Kidney (tissue), 14 donors: ENCODE results near the gene UNC13A. TPM values are rescaled to one million over a fixed set of nuclear protein-coding genes. Genes with fewer than 3 reads are reported as not detected.

ENCODE experiments used
- DNase-seq, 5 donors: peaks; one replicate each; pipeline ENCODE4 v3.0.0-alpha.2; 2013 to 2020
- FAIRE-seq: peaks from 2 replicates; lab custom pipeline; 2012; peaks lifted over from hg19 to GRCh38; lab: Jason Lieb, UNC
- H3K27ac ChIP-seq, 2 donors: one replicate each; pipeline ENCODE4 v1.7.0; 2013; ENCODE audit warnings: low read depth in 2 of 2, low read length in 2 of 2, inconsistent platforms in 1 of 2
- H3K27me3 ChIP-seq: one replicate; pipeline ENCODE4 v1.7.1; 2013; ENCODE audit warnings: low read length, inconsistent platforms; ENCODE audit not compliant: control insufficient read depth, insufficient read depth
- H3K36me3 ChIP-seq, 3 donors: one replicate each; pipeline versions ENCODE4 v1.7.0 to v1.7.1; 2013; ENCODE audit warnings: low read length in 3 of 3, control low read depth in 1 of 3, inconsistent platforms in 1 of 3; ENCODE audit not compliant: insufficient read depth in 3 of 3, control insufficient read depth in 2 of 3
- H3K4me1 ChIP-seq, 3 donors: one replicate each; pipeline versions ENCODE4 v1.7.0 to v1.7.1; 2013; ENCODE audit warnings: low read length in 3 of 3, inconsistent platforms in 1 of 3, low read depth in 1 of 3; ENCODE audit not compliant: control insufficient read depth in 2 of 3, insufficient read depth in 2 of 3
- H3K4me3 ChIP-seq, 3 donors: one replicate each; pipeline versions ENCODE4 v1.7.0 to v1.8.1; 2013; ENCODE audit warnings: low read length in 3 of 3, control low read depth in 1 of 3, inconsistent platforms in 1 of 3
- H3K9ac ChIP-seq, 3 donors: one replicate each; pipeline versions ENCODE4 v1.7.0 to v1.7.1; 2013; ENCODE audit warnings: low read length in 3 of 3, control low read depth in 1 of 3, inconsistent platforms in 1 of 3
- H3K9me3 ChIP-seq, 3 donors: one replicate each; pipeline versions ENCODE4 v1.7.0 to v1.7.1; 2013; ENCODE audit warnings: low read length in 3 of 3, control low read depth in 1 of 3, inconsistent platforms in 1 of 3; ENCODE audit not compliant: control insufficient read depth in 2 of 3, insufficient read depth in 1 of 3
- intact Hi-C: fragments of 100-400 bp; cut with DNase I; formaldehyde crosslinking; loops from one replicate; pipeline ENCODE4 v1.11.1; 2022
- polyA plus RNA-seq: library from polyadenylated mRNA; stranded (reverse); fragments of 350-450 nt; fragmentation: Illumina TruSeq; extraction: RNeasy Lipid Tissue Mini Kit (QIAGEN cat#74804); gene quantifications from one replicate; pipeline ENCODE4 v1.2.3, GENCODE V29; 2014; ENCODE audit warnings: low read depth, low replicate concordance; ENCODE audit not compliant: insufficient read depth
- total RNA-seq: library from RNA; stranded (reverse); fragmentation: NEBNext Ultra II Directional; extraction: Animal tissue kit (Norgen Biotek cat#: 25700); gene quantifications from one replicate; pipeline ENCODE4 v1.2.1, GENCODE V29; 2021
- TF ChIP-seq, protein P1 (sequence below): IDR thresholded peaks from 3 replicates; pipeline ENCODE4 v1.5.1; 2012; ENCODE audit warnings: mild to moderate bottlenecking, moderate library complexity, borderline replicate concordance; ENCODE audit not compliant: insufficient read depth; ENCODE audit errors: extremely low read depth
- donor health status: control.
- donor health status: control.
- donor health status: control.
- donor health status: control.
- donor health status: control.
- donor health status: DM: yes; HTN: yes; CAD: no.
- donor health status: Normal renal cell carcinoma (clear cell type).

Gene UNC13A
- total and polyA plus RNA-seq, 2 donors from 2014 or later: 0.06 to 2.2 TPM

DNA sequence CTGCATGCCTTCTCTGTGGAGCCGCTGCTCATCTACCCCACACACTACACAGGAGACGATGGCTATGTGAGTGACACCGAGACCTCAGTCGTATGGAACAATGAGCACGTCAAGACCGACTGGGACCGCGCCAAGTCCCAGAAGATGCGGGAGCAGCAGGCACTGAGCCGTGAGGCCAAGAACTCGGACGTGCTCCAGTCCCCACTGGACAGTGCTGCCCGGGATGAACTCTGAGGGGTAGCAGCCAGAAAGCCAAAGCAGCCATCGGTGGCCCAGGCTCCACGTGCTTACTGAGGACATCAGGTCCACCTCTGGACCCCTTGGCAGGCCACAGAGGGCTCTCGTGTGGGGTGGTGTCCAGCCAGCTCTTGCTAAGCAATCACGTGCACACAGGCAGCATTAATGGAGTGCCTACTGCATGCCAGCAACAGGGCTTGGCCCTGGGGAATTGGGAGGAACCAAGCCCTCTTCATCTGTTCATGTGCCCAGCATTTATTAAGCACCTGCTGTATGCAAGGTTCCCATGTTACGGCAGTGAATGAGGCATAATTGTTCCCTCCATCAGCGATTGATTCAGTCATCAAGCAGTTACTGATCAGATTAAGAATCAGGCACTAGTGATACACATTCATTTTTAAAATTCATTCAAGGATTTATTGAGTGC, 106.8 kb downstream of the UNC13A start:
- no peak overlapping the region for H3K27ac ChIP-seq
- FAIRE-seq (no peak), DNase-seq (no peak)
- H3K36me3 ChIP-seq: peaks cover 0 to 13% (median 7%) of the 10 kb centered on the region in 3 donors
- no peaks in the 10 kb centered on the region for H3K9me3 ChIP-seq
- H3K9ac ChIP-seq: no peak overlapping the region
- TF ChIP-seq, protein P1, sequence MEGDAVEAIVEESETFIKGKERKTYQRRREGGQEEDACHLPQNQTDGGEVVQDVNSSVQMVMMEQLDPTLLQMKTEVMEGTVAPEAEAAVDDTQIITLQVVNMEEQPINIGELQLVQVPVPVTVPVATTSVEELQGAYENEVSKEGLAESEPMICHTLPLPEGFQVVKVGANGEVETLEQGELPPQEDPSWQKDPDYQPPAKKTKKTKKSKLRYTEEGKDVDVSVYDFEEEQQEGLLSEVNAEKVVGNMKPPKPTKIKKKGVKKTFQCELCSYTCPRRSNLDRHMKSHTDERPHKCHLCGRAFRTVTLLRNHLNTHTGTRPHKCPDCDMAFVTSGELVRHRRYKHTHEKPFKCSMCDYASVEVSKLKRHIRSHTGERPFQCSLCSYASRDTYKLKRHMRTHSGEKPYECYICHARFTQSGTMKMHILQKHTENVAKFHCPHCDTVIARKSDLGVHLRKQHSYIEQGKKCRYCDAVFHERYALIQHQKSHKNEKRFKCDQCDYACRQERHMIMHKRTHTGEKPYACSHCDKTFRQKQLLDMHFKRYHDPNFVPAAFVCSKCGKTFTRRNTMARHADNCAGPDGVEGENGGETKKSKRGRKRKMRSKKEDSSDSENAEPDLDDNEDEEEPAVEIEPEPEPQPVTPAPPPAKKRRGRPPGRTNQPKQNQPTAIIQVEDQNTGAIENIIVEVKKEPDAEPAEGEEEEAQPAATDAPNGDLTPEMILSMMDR: no peak
- no peaks in the 10 kb centered on the region for H3K4me1 ChIP-seq
- H3K4me3 ChIP-seq: no peak overlapping the region
- intact Hi-C loops: no loop called here
- no peaks in the 10 kb centered on the region for H3K27me3 ChIP-seq

GRCh38 chr19:17580470-17581144, 107.5 kb downstream of the UNC13A start:
- TF ChIP-seq, protein P1: no peak
- intact Hi-C loops: no loop called here
- Histone ChIP-seq H3K9me3 (no peaks in the 10 kb centered on the region), H3K36me3 (peaks cover 0 to 18% (median 7%) of the 10 kb centered on the region in 3 donors), H3K9ac (no peak overlapping the region), H3K4me3 (no peak overlapping the region), H3K27me3 (no peaks in the 10 kb centered on the region), H3K4me1 (no peaks in the 10 kb centered on the region), H3K27ac (no peak overlapping the region)
- DNase-seq (no peak), FAIRE-seq (no peak)

- Histone ChIP-seq H3K9me3 (no peaks in the 10 kb centered on the region), H3K36me3 (peaks cover 0 to 19% (median 7%) of the 10 kb centered on the region in 3 donors), H3K4me1 (no peaks in the 10 kb centered on the region), H3K9ac (no peak overlapping the region), H3K4me3 (no peak overlapping the region), H3K27ac (no peak overlapping the region), H3K27me3 (no peaks in the 10 kb centered on the region)
- intact Hi-C loops: no loop called here
- DNase-seq (peak; percentile 18 to 72 (median 50)), FAIRE-seq (no peak)
- TF ChIP-seq, protein P1: no peak
These were observed 108.4 kb downstream of the UNC13A start for GRCh38 chr19:17579661-17580244.
